Tongue (tissue), 2 donors: Measurements from ENCODE around the gene MUC12. TPM values are rescaled to one million over a fixed set of nuclear protein-coding genes. Genes with fewer than 3 reads are reported as not detected.
"Not testable (repeated sequence)": the region's sequence is repeated elsewhere in the genome, so short reads cannot be mapped to it uniquely, and the experiment has no call there.

Experiments used
- DNase-seq: peaks from one replicate; pipeline ENCODE4 v3.0.0-alpha.2; 2015
- total RNA-seq: library from RNA; depleted of rRNA; stranded (reverse); fragments of >200 nt; gene quantifications from one replicate; pipeline ENCODE4 v1.2.3, GENCODE V29; 2014

The MUC12 gene
- total RNA-seq, 1 donor from 2014 or later = not detected

- not testable (repeated sequence) for DNase-seq
Observed at GRCh38 chr7:100985033-100985797, 15.8 kb downstream of the MUC12 start.

- DNase-seq = no peak
Observed at GRCh38 chr7:100991631-100992030, 22.3 kb downstream of the MUC12 start.

- DNase-seq = not testable (repeated sequence)
Observed at GRCh38 chr7:100992280-100992679, 22.9 kb downstream of the MUC12 start.

GRCh38 chr7:100994671-100995070 is 25.3 kb downstream of the MUC12 start:
- not testable (repeated sequence) for DNase-seq

- not testable (repeated sequence) for DNase-seq
Observed at GRCh38 chr7:100998530-100998929, 29.2 kb downstream of the MUC12 start.

GRCh38 chr7:100999334-100999733 is 30.0 kb downstream of the MUC12 start:
- not testable (repeated sequence) for DNase-seq

- not testable (repeated sequence) for DNase-seq
Observed at GRCh38 chr7:101000025-101000424, 30.7 kb downstream of the MUC12 start.

GRCh38 chr7:101002333-101002732 is 33.0 kb downstream of the MUC12 start:
- DNase-seq = not testable (repeated sequence)

- DNase-seq = not testable (repeated sequence)
Observed at GRCh38 chr7:101007361-101007760, 38.0 kb downstream of the MUC12 start.

GRCh38 chr7:101009629-101010028 is 40.3 kb downstream of the MUC12 start:
- no peak for DNase-seq

- no peak for DNase-seq
Observed at GRCh38 chr7:101012931-101013330, 43.6 kb downstream of the MUC12 start.

GRCh38 chr7:101015626-101016025 is 46.3 kb downstream of the MUC12 start:
- DNase-seq = no peak

GRCh38 chr7:101017064-101017777 is 47.9 kb downstream of the MUC12 start:
- DNase-seq = peak; percentile 75

GRCh38 chr7:101018271-101019167 is 49.2 kb downstream of the MUC12 start:
- DNase-seq = peak; percentile 6

- DNase-seq = no peak
Observed at GRCh38 chr7:101020444-101020843, 51.1 kb downstream of the MUC12 start.

GRCh38 chr7:101021703-101022102 is 52.3 kb downstream of the MUC12 start:
- DNase-seq = no peak

- no peak for DNase-seq
Observed at GRCh38 chr7:101023839-101024238, 54.5 kb downstream of the MUC12 start.

- no peak for DNase-seq
Observed at GRCh38 chr7:101031082-101031481, 61.7 kb downstream of the MUC12 start.

- DNase-seq = no peak
Observed at GRCh38 chr7:101035941-101036340, 66.6 kb downstream of the MUC12 start.

- DNase-seq = not testable (repeated sequence)
Observed at GRCh38 chr7:101041283-101041682, 71.9 kb downstream of the MUC12 start.

GRCh38 chr7:101058355-101058754 is 89.0 kb downstream of the MUC12 start:
- DNase-seq = peak; percentile 82

- DNase-seq = no peak
Observed at GRCh38 chr7:101059620-101059942, 90.2 kb downstream of the MUC12 start.

- no peak for DNase-seq
Observed at GRCh38 chr7:101060992-101061391, 91.6 kb downstream of the MUC12 start.
